Fibroblast of villous mesenchyme (primary cell): ENCODE measurements around the gene CAMK2N1. TPM values are rescaled to one million over a fixed set of nuclear protein-coding genes. Genes with fewer than 3 reads are reported as not detected.
A peak's percentile ranks its signal among the peaks of the same experiment; 100 is the strongest.

ENCODE experiments used
- DNase-seq: peaks from one replicate; pipeline ENCODE4 v3.0.0-alpha.2; 2010; ENCODE audit warnings: low read depth
- H3K4me3 ChIP-seq: 2 replicates; pipeline ENCODE4 v1.5.1; 2011; ENCODE audit warnings: low read depth, mild to moderate bottlenecking, low read length
- CTCF ChIP-seq: IDR thresholded peaks from 2 replicates; pipeline ENCODE4 v1.5.1; 2012; ENCODE audit warnings: low read depth, mild to moderate bottlenecking, low read length; ENCODE audit not compliant: insufficient read depth
- total RNA-seq: library from RNA; depleted of rRNA; stranded (reverse); fragments of >200 nt; gene quantifications from 2 replicates; pipeline ENCODE4 v1.2.3, GENCODE V29; 2012

The CAMK2N1 gene
- total RNA-seq, 1 donor = 9.5 TPM

- no peak for TF ChIP-seq CTCF
- H3K4me3 ChIP-seq = no peak overlapping the region
- DNase-seq = no peak
Measured at GRCh38 chr1:20443703-20444586, 42.1 kb downstream of the CAMK2N1 start.

GRCh38 chr1:20442920-20443625 lies 42.9 kb downstream of the CAMK2N1 start:
- H3K4me3 ChIP-seq = no peak overlapping the region
- no peak for TF ChIP-seq CTCF
- DNase-seq = no peak

- no peak overlapping the region for H3K4me3 ChIP-seq
- TF ChIP-seq CTCF = no peak
- peak; percentile 44 for DNase-seq
Measured at GRCh38 chr1:20440785-20441200, 45.2 kb downstream of the CAMK2N1 start.

- no peak for TF ChIP-seq CTCF
- H3K4me3 ChIP-seq = no peak overlapping the region
- DNase-seq = peak; percentile 32
Measured at GRCh38 chr1:20439282-20439681, 46.7 kb downstream of the CAMK2N1 start.

- DNase-seq = no peak
- no peak for TF ChIP-seq CTCF
- no peak overlapping the region for H3K4me3 ChIP-seq
Measured at GRCh38 chr1:20437640-20438039, 48.4 kb downstream of the CAMK2N1 start.

GRCh38 chr1:20432891-20433290 lies 53.1 kb downstream of the CAMK2N1 start:
- no peak for DNase-seq
- H3K4me3 ChIP-seq = no peak overlapping the region
- TF ChIP-seq CTCF = no peak

Other genes starting within 250 kb of the CAMK2N1 start
- not detected in 2 replicates for gene VWA5B1, start 195.3 kb downstream of the CAMK2N1 start, total RNA-seq
- 26.4 and 28.1 TPM in 2 replicates for gene MUL1, start 21.9 kb upstream of the CAMK2N1 start, total RNA-seq
- under 0.01 TPM in 1 of 2 replicates, not detected in the other for gene FAM43B, start 66.4 kb upstream of the CAMK2N1 start, total RNA-seq
- 1.9 and 3.0 TPM in 2 replicates for gene CDA, start 102.9 kb upstream of the CAMK2N1 start, total RNA-seq
- 61.3 and 64.4 TPM in 2 replicates for gene PINK1, start 147.2 kb upstream of the CAMK2N1 start, total RNA-seq
- 164 and 203 TPM in 2 replicates for gene DDOST, start 175.2 kb upstream of the CAMK2N1 start, total RNA-seq
- 0.64 and 2.2 TPM in 2 replicates for gene KIF17, start 231.8 kb upstream of the CAMK2N1 start, total RNA-seq
- gene SH2D5, start 246.5 kb upstream of the CAMK2N1 start, total RNA-seq = 3.9 and 4.3 TPM in 2 replicates